Suppressor macrophage (primary cell): ENCODE data around the gene TSPAN11.

Experiments used
- DNase-seq, 4 experiments: peaks; one replicate each; pipeline ENCODE4 v3.0.0-alpha.2; 2020 to 2022

The TSPAN11 gene

GRCh38 chr12:30980955-30981662 lies 54.6 kb downstream of the TSPAN11 start:
- DNase-seq: no peak

- no peak for DNase-seq
Measured at GRCh38 chr12:30982413-30982812, 55.9 kb downstream of the TSPAN11 start.

- DNase-seq: peak; percentile 19 to 55 (median 36)
Measured at GRCh38 chr12:30985814-30986452, 59.4 kb downstream of the TSPAN11 start.

GRCh38 chr12:30988086-30988485 lies 61.5 kb downstream of the TSPAN11 start:
- DNase-seq: no peak

GRCh38 chr12:30988646-30989286 lies 62.2 kb downstream of the TSPAN11 start:
- DNase-seq: no peak

- DNase-seq: peak in 3 of 4 experiments; percentile 4 to 34 (median 12)
Measured at GRCh38 chr12:30989754-30990153, 63.2 kb downstream of the TSPAN11 start.

- DNase-seq: no peak
Measured at GRCh38 chr12:30990316-30990715, 63.8 kb downstream of the TSPAN11 start.

GRCh38 chr12:30990776-30991175 lies 64.2 kb downstream of the TSPAN11 start:
- DNase-seq: no peak

GRCh38 chr12:30991466-30991865 lies 64.9 kb downstream of the TSPAN11 start:
- no peak for DNase-seq

GRCh38 chr12:30992381-30992780 lies 65.8 kb downstream of the TSPAN11 start:
- DNase-seq: no peak

GRCh38 chr12:30993766-30994165 lies 67.2 kb downstream of the TSPAN11 start:
- no peak for DNase-seq

- no peak for DNase-seq
Measured at GRCh38 chr12:30994274-30994673, 67.7 kb downstream of the TSPAN11 start.

GRCh38 chr12:30996255-30996654 lies 69.7 kb downstream of the TSPAN11 start:
- DNase-seq: no peak

GRCh38 chr12:30996752-30997151 lies 70.2 kb downstream of the TSPAN11 start:
- DNase-seq: no peak

- no peak for DNase-seq
Measured at GRCh38 chr12:30997685-30998440, 71.3 kb downstream of the TSPAN11 start.

- no peak for DNase-seq
Measured at GRCh38 chr12:30999011-30999410, 72.5 kb downstream of the TSPAN11 start.

GRCh38 chr12:30999723-31000122 lies 73.2 kb downstream of the TSPAN11 start:
- no peak for DNase-seq

GRCh38 chr12:31000751-31001150 lies 74.2 kb downstream of the TSPAN11 start:
- DNase-seq: no peak

GRCh38 chr12:31001581-31002360 lies 75.2 kb downstream of the TSPAN11 start:
- no peak for DNase-seq

- no peak for DNase-seq
Measured at GRCh38 chr12:31002361-31002725, 75.8 kb downstream of the TSPAN11 start.

GRCh38 chr12:31002999-31003398 lies 76.5 kb downstream of the TSPAN11 start:
- peak in 2 of 4 experiments; percentile 19 to 25 for DNase-seq
